ENCODE measurements around the gene DDX54.
A peak's percentile ranks its signal among the peaks of the same experiment; 100 is the strongest.

Gene DDX54, protein sequence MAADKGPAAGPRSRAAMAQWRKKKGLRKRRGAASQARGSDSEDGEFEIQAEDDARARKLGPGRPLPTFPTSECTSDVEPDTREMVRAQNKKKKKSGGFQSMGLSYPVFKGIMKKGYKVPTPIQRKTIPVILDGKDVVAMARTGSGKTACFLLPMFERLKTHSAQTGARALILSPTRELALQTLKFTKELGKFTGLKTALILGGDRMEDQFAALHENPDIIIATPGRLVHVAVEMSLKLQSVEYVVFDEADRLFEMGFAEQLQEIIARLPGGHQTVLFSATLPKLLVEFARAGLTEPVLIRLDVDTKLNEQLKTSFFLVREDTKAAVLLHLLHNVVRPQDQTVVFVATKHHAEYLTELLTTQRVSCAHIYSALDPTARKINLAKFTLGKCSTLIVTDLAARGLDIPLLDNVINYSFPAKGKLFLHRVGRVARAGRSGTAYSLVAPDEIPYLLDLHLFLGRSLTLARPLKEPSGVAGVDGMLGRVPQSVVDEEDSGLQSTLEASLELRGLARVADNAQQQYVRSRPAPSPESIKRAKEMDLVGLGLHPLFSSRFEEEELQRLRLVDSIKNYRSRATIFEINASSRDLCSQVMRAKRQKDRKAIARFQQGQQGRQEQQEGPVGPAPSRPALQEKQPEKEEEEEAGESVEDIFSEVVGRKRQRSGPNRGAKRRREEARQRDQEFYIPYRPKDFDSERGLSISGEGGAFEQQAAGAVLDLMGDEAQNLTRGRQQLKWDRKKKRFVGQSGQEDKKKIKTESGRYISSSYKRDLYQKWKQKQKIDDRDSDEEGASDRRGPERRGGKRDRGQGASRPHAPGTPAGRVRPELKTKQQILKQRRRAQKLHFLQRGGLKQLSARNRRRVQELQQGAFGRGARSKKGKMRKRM

DNA sequence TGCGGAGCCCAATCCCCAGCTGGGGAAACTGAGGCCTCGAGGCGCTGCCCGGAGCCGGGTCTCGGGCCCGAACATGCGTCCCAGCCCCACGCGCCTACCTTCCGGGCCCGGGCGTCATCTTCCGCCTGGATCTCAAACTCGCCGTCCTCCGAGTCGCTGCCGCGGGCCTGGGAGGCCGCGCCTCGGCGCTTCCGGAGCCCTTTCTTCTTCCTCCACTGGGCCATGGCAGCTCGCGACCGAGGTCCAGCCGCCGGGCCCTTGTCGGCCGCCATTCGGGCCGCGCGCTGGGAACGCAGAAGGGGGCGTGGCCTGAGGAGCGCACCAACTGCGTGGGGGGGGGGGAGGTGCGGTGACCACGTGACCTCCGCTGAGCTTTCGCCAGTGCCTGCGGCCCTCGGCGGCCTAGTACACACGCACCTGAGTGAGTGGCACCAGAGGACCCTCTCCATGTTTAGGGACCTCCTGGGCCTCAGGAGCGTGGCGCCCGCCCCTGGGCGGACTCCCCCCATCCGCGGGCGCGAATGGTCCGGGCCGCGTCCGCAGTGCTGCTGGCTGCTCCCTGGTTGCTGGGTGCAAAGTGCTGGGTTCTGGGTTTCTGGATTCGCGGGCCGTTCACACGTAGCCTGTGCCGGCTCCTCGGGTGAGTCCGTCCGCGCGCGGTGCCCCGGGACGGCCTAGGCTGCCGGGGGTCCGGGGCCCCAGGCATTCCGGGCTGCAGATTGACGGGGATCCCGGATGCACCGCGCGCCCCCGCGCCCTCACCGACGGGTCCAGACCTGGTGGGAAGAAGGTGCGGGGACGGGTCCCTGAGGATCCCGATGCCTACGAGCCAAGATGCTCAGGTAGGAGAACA lies at the start of gene DDX54, which contains the start of gene RITA1:
Gene DDX54 (minus strand): TSS at position 299 of the 853 bp plus-strand sequence. CDS start 27 bp downstream, at position 272.
Gene RITA1 (plus strand): TSS at position 542 of the 853 bp plus-strand sequence. CDS start 1,026 bp downstream, outside the sequence.
- DNase-seq (ENCODE audit: low spot score) = peak; percentile 55
- no peak for FAIRE-seq

DNA sequence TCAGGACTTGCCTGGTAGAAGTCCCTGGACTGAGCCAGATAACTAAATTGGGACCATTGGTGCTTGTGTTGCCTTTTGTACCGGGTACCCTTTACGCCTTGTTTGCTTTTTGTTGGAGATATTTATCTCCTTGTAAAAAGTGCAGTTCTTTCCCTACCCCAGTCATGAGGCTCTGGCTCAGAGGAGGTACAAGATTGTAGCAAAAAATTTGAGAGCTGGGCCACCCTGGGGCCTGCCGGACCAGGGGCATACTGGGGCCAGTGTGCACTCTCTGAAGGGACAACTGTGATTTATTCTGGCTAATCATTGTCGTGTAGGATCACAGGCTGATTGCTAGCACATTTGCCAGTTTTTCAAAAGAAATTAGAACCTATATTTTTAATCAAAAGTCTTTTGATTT lies 49.2 kb upstream of the DDX54 start:
- FAIRE-seq = no peak
- no peak for DNase-seq (ENCODE audit: low spot score)

DNA sequence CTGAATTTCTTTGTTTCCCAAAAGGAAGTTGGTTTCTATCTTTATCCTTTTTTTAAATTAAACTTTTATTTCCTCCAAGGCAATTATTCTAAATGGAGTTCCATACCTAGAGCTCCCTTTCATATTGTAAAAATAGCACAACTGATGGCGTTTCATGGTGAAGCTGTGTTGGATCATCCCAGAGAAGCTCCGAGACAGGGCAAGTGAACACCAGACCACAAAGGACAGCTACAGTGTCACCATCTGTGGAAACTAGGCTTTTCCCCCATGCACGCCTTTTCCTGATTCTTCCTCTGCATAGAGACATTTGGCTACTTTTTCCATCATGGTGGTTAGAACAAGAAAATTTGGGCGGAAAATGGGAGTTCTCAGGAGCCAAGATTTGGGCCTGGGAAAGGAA lies 48.7 kb upstream of the DDX54 start:
- DNase-seq (ENCODE audit: low spot score) = no peak

DNA sequence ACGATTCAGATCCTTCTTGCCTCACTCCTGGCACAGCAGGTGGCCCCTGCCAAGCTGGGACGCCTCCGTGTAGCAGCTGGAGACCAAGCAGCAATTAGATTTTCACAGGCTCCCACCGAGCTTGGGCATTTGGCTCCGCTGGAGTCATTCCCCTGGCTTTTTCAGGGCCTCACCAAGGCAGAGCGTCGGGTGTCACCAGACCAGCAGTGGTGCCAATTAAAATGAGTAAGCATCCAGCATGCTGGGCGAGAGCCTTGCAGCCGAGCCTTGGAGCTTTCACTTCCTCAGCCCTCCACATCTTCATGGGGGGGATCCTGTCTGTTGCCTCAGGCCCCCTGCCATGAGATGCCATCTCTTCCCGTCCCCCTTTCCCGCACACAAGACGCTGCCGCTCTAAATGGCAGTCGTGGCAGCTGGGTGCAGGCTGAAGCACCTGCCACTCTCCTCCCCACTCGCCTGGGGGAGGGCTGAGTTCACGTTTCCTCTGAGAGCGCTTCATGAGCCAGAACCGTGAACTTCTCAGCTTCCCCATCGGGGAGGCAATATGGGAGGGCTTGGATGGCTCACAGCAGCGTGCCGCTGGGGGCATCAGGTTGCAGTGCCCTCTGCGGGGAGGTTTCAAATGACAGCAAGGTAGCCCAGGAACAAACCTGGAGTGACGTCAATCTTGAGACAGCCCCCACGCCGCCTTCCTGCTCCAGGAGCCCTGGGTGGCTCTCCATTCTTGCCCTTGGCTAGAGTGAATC lies 47.7 kb upstream of the DDX54 start:
- no peak for DNase-seq (ENCODE audit: low spot score)
- no peak for FAIRE-seq

More for the DNA sequence above, 48.7 kb upstream of the DDX54 start:
- no peak for FAIRE-seq

DNA sequence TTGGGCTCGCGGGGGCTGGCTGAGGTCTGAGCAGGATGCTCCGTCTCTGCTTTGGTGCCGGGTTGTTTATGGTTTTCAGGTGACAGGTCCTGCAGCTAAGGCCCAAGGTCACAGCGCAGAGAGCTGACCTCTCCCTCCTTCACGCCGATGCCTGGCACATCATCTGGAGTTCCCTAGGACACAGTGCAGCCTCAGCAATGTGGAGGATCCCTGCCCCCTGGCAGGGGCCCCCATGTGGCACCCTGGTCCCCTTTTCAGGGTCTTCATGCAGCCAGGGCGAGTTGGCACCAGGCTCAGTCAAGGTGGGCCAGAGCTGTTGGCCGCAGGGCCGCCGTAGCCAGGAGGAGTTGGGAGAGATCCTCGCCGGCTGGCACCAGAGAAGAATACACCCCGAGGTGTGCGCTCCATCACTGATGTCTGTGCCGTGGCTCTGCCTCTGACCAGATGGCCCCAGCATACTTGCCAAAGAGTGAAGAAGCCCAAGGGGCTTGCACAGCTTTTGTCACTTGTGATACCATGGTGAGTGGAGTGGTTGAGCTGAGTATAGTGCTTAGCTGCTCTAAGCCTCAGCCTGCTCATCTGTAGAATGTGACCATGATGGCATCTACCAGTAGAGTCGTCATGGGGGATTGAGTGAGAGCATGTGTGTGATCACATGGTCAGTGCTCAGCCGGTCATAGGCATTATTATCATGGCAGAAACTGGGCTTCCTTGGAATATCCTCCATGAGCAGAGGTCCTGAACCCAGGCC lies 47.0 kb upstream of the DDX54 start:
- FAIRE-seq = no peak

DNA sequence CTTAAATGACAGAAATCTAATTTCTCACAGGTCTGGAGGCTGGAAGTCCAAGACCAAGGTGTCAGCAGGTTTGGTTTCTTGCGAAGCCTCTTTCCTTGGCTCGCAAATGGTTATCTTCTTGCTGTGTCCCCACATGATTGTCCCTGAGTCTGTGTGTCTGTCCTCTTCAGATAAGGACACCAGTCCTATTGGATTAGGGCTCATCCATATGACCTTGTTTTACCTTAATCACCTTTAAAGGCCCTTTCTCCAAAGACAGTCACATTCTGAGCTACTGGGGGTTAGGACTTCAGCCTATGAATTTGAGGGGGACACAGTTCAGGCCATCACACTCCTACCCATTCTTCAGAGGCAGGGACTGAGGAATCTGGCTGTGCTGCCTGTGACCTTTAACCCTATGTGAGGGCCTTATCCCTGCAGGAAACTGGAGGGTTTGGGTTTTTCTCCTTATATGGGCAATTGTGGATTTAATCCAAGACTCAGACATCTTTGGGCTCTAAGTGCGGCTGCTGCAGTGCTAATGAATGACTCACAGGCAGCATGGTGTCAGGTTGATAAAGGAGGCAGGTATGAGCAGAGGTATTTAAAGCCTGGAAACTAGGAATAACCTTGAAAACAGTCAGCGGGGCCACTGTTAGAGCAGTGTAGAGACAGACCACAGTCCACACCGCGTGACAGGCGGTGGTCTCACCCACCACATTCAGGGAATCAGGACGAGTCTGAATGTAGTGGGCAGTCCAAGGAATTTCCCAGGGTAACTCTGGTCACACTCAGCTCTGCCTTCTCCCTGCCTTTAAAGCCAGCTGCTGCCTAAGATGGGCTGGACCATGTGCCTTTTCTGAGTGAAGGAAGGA lies 46.2 kb upstream of the DDX54 start:
- DNase-seq (ENCODE audit: low spot score) (peak; percentile 88), FAIRE-seq (peak; percentile 14)

More for the DNA sequence above, 47.0 kb upstream of the DDX54 start:
- DNase-seq (ENCODE audit: low spot score) = no peak

DNA sequence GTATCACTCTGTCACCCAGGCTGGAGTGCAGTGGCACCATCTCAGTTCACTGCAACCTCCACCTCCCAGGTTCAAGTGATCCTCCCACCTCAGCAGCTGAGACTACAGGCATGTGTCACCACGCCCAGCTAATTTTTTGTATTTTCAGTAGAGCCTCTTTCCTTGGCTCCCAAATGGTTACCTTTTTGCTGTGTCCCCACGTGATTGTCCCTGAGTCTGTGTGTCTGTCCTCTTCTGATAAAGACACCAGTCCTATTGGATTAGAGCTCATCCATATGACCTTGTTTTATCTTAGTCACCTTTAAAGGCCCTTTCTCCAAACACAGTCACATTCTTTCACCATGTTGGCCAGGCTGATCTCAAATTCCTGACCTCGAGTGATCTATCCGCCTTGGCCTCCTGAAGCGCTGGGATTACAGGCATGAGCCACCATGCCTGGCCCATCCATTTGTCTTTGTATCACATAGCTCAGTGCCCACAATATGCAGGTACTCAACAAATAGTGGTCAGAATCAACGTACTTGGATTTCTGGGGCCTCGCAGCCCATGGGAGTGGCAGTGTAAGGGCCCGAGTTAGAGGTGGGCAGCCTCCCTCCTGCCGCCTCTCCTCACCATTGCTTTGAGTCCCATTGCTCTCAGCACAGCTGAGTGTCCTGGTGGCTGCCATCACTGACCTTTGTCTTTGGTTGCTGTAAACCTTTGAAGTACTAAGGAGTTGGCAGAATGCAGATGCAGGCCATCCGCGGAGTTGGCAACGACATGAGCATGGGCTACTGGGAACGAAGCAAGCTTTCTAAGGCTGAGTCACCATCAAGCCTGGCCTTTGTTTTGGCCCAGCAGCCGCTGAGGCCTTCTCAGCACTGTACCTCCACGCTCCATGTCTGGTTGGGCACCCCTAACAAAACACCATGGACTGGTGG lies 45.3 kb upstream of the DDX54 start:
- DNase-seq (ENCODE audit: low spot score) = peak; percentile 50
- no peak for FAIRE-seq

DNA sequence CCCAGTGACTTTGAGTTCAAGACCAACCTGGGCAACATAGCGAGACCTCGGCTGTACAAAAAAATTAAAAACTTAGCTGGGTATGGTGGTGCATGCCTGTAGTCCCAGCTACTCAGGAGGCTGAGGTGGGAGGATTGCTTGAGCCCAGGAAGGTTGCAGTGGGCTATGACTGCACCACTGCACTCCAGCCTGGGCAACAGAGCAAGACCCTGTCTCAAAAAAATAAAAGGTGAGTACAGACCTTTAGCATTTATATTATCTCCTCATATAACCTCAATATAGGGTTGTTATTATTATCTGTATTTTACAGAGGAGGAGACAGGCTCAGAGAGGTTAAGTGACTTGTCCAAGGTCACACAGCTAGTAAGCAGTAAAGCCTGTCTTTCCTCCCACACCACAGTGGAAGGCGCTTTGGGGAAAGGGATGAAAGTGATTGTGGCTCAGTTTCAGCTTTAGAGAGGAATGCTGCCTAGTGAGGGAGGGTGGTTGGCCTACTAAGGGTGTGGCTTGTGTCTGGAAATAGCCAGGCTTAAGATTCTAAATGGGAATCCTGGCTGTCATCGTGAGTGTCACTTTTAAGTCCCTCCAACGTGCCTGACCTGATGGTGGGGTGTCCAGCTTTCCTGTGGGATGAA lies 43.2 kb upstream of the DDX54 start:
- no peak for FAIRE-seq
- DNase-seq (ENCODE audit: low spot score) = no peak

DNA sequence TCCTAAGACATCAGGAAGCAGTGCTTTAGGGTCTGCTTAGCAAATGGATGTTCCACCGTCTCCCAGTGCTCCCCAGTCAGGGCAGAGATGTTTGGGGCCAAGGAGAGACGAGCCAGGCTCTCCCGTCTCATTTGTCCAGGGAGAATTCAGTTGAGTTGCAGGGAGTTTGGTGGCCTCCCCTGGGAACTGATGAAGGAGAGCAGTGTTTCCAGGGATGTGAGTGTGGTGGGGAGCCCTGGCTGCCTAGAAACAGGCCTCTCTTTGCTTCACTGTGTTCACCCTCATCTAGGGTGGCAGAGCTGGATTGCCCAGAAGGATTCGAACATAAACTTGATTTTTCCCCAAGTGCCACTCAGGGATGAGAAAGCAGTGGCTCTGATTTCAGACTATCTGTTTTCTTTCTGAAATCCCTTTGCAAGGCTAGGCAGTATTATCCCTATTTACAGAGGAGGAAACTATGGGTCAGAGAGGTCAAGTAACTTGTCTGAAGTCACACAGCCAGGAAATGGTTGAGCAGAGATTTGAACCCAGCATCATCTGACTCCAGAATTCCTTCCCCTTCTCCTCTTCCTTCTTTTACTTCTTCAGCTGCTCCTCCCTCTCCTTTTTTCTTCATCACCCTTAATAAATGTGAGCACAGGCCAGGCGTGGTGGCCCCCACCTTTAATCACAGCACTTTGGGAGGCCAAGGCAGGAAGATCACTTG lies 42.6 kb upstream of the DDX54 start:
- FAIRE-seq (no peak), DNase-seq (ENCODE audit: low spot score) (no peak)

DNA sequence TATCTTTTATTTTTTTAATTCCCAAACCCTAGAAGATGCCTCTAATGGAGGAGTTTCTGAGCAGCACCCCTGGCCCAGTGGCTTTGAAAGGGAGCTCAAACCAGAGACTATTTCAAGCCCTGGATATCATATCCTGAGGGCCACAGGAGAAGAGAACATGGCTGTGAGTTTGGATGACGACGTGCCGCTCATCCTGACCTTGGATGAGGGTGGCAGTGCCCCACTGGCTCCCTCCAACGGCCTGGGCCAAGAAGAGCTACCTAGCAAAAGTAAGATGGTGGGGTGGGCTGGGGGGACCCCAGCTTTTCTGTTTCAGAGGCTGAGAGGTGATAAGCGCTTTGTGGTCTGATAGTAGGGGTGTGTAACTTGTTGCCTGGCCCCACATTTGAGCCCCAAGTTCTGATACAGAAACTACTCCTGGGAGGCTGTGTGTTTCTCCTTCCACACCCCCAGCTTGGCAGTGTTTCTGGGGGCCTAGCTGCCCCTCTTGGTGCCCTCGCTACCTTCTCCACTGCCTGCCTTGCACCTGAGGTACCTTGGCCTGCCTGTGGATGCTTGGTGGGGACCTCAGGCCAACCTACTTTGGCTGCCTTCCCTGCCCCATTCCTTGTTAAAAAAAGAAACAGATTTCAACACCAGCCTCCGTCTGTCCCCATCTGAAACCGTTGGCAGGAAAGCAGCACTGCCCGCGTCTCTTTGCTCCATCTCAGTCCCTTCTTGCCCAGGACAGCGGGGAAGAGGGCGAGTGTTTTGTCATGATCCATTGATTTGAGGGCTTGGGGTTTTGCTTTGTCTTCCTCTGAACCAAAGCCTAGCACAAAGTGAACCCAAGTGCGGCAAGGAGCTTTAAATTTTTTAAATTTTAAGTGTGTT lies 41.7 kb upstream of the DDX54 start:
- no peak for FAIRE-seq
- no peak for DNase-seq (ENCODE audit: low spot score)

DNA sequence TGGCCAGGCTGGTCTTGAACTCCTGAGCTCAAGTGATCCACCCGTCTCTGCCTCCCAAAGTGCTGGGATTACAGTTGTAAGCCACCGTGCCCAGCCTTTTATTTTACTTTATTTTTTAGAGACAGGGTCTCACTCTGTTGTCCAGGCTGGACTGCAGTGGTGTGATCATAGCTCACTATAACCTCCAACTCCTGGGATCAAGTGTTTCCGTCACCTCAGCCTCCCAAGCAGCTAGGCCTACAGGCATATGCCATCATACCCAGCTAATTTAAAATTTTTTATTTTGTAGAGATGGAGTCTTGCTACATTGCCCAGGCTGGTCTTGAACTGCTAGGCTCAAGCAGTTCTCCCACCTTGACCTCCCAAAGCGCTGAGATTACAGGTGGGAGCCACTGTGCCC lies 39.7 kb upstream of the DDX54 start:
- no peak for DNase-seq (ENCODE audit: low spot score)
- no peak for FAIRE-seq

DNA sequence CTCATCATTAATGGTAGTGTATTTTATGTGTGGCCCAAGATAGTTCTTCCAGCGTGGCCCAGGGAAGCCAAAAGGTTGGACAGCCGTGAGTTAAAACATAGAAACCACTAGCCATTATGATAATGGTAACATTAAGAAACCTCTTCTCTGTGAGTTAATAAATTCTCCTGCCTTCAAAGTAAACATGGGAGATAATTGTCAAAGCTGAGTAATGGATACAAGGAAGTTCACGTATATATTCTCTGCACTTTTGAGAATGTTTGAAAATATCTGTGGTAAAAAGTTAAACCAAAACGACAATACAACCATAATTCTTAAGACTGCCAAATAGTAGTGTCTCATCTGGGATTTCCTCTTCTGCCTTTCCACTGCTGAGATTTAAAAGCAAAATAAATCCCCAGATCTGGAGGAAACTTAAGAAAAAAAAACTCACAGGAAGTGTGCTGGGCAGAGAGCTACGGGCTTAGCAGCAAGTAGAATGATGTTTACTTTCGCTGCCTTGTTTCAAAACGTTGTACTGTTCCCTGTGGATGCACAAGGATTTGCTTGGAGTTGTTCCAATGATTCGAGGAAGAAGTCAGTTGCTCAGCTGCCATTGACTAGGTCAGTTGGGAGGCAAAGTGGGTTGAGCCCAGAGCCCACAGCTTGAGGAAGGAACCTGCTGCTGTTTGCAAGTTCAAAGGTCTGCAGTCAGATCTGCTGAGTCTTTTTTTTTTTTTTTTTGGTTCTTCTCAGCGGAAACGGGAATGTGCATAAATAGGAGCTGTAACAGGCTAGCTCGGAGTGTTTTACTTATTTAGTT lies 37.7 kb upstream of the DDX54 start:
- peak; percentile 82 for FAIRE-seq
- peak; percentile 91 for DNase-seq (ENCODE audit: low spot score)

DNA sequence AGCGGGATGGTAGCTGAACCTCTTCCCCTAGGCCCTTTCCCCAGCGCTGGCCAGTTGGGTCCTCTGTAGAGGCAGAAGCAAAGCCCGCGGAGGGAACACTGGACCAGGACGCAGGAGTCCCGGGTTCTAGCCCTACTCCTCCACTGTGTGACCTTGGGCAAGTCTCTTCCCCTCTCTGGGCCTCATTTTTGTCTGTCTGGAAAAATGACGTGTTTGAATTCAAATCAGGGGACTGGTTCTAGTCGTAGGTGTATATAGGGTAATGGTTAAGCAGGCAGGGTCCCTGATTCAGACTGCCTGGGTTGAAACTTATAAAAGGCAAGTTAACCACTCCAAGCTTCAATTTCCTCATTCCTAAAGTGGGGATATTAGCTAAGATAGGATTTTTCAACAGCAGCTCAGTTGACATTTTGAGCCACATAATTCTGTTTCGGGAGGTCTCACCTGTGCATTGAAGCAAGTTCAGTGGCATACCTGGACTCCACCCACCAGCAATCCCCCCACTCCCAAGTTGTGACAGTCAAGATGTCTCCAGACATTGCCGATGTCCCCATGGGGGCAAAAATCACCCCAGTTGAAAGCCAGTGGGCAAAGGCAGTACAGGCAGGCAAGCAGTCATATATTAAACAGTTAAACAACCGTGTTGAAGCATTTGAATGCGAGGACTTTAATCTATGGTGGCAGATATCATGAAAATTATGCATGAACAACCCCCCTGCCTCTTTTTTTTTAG lies 36.9 kb upstream of the DDX54 start:
- DNase-seq (ENCODE audit: low spot score) (no peak), FAIRE-seq (no peak)
